SH-SY5Y (cell line): ENCODE data around the gene TMEM143.

ENCODE experiments used
- GATA2 ChIP-seq: IDR thresholded peaks from 2 replicates; pipeline ENCODE4 v1.6.1; 2011; ENCODE audit warnings: mild to moderate bottlenecking, low read depth, low read length
- GATA3 ChIP-seq: IDR thresholded peaks from 2 replicates; pipeline ENCODE4 v1.6.1; 2011; ENCODE audit warnings: low read depth, mild to moderate bottlenecking, low read length, moderate library complexity

GRCh38 chr19:48379058-48379457, 15.3 kb upstream of the TMEM143 start:
- TF ChIP-seq GATA2 (no peak), GATA3 (no peak)
